Measurements from ENCODE around the gene TRIM50.
"Not testable (repeated sequence)": the region's sequence is repeated elsewhere in the genome, so short reads cannot be mapped to it uniquely, and the experiment has no call there.

TRIM50 gene

GRCh38 chr7:73327922-73328321 lies at the start of gene TRIM50, which contains the start of gene FKBP6:
TSS of gene TRIM50 (minus strand) at chr7:73328082. CDS start at chr7:73324787, 3,295 bp downstream.
TSS of gene FKBP6 (plus strand) at chr7:73328161. CDS start at chr7:73328429, 268 bp downstream.
- DNase-seq, result not testable (repeated sequence)

DNA sequence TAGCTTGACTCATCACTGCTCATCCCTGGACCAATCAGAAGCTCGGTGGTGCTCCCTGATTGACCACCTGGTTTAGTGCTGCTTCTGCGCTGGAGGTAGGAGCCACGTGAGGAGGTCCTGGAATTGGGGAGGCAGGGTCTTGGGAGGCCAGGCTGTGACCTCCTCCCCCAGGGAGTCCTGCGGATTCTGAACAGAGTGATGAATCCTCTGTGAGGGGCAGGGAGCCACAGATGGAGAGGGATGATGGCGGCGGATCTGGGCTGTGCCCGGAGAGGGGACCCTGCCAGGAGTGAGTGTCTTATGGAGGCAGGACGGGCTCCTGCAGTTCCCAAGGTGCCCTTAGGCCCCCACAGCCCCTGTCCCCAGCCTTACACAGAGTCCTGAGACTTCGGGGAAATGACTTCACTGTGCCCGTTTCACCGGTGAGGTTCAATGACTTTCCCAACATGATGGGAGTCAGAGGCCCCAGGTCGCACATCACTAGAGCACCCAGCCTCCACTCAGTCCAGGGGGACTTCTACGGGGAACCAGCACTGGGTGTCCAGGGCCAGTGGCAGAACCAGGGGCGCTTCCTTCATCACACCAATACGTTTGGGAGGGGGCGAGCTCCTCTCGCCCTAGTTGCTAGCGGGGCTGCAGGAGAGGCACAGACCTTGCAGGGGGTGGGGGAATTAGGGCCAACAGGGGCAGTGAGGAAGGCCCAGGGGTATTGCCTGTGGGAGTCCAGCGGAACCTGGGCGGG lies 49.0 kb upstream of the TRIM50 start:
- DNase-seq, result no peak

- DNase-seq, result not testable (repeated sequence)
These were observed 48.4 kb upstream of the TRIM50 start for GRCh38 chr7:73376262-73376661.

GRCh38 chr7:73373741-73374140 lies 45.9 kb upstream of the TRIM50 start:
- DNase-seq, result no peak

- DNase-seq, result no peak
These were observed 41.7 kb upstream of the TRIM50 start for GRCh38 chr7:73369622-73370021.

- no peak for DNase-seq
These were observed 41.1 kb upstream of the TRIM50 start for GRCh38 chr7:73369009-73369408.

GRCh38 chr7:73366990-73367389 lies 39.1 kb upstream of the TRIM50 start:
- no peak for DNase-seq

DNA sequence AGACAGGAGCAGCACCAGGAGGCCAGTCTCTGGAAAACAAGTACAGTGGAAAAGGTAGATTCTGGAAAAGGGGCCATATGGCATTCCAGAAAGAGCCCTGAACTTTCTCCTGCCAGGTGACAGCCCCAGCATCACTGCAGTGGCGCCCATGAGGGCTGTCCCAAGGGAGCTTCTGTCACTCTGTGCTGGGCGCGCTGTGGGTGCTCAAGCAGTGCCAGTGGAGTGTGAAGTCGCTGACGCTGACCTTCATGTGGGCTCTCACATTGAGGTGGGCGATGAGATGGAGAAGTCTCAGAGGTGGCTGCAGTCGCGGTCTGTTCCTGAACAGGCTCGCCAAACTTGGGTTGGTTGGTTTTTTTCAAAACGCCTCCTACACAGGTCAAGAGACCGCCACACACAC lies 38.2 kb upstream of the TRIM50 start:
- no peak for DNase-seq

GRCh38 chr7:73364006-73364728 lies 36.3 kb upstream of the TRIM50 start:
- DNase-seq, result no peak

DNA sequence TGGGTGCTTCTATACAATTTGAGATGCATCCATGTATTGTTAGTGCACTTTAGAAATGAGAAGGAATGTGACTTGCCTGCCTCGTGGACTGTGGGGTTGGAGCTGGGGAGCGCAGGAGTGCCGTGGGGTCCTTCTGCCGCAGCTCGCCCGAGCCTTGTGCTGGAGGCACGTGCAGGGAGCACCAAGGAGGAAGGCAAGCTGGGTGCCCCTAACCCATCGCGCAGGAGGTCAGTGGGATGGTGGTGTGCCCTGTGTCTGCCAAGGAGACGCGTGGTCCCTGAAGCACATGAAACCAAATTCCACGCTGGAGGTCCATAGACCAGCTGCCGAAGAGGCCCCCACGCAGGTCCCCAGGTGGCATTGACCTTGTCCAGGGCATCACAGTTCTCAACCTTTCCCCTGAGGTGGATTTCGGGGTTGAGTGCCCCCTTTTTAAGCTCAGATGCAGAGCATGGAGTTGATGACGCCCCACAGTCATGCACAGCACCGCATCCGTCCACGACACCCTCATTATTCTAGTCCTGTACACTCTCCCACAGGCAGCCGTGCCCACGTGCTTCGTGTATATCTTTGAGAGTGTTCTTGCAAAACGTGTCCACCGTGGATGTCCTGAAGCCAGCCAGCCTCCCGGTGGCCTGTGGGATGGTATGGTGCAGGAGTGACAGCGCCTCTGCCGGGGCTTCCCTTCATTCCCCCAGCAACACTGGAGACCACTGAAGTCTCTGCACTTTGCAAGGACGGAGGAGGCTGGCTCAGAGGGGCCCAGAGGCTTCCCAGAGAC lies 35.5 kb upstream of the TRIM50 start:
- DNase-seq, result no peak

GRCh38 chr7:73360590-73360989 lies 32.7 kb upstream of the TRIM50 start:
- not testable (repeated sequence) for DNase-seq

DNA sequence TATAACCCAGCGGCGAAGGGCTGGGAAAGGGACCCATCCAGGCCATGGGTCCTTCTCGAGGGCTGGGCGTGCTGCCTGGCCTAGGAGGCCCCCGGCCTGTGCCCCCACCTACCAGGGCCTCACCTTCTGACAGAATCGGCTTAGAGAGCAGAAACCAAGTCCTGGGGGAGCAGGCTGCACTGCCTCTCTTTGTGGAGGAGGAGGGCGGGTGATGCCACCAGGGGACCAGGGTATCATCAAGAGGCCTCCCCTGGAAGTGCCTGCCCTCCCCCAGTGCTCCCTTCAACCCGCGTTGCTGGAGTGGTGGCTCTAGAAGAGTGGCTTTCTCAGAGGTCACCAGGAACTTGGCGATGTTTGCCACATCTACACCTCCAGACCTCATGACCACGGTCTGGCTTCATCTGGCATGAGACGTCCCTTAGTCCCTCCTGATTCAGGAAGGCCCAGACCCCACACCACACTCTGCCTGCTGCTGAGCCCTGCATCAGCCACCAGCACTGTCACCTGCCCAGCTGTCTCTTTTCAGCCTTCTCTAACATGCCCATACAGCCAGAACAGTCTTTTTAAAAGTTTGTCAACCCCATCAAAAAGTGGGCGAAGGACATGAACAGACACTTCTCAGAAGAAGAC lies 32.0 kb upstream of the TRIM50 start:
- no peak for DNase-seq

DNA sequence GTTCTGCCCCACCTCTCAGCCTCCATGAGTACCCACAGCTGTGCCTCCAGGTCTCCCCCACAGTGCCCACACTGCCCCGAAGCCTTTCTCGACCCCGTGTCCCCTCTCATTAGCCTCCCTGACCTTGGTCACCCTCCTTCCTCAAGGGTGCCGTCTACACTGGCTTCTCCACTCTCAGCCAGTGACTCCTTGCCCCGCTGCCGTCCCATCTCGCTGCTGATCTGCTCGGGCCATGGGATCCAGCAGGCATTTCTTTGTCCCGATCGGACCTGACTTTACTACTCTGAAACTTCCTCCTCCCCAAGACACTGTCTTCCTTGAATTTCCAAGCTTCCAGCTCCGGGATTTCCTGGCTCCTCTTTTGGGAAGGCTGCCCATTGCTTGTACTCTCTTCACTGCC lies 31.4 kb upstream of the TRIM50 start:
- no peak for DNase-seq

GRCh38 chr7:73358590-73359275 lies 30.9 kb upstream of the TRIM50 start:
- no peak for DNase-seq

- DNase-seq, result no peak
These were observed 28.3 kb upstream of the TRIM50 start for GRCh38 chr7:73356159-73356558.

- no peak for DNase-seq
These were observed 26.9 kb upstream of the TRIM50 start for GRCh38 chr7:73354821-73355220.

GRCh38 chr7:73354196-73354595 lies 26.3 kb upstream of the TRIM50 start:
- no peak for DNase-seq

DNA sequence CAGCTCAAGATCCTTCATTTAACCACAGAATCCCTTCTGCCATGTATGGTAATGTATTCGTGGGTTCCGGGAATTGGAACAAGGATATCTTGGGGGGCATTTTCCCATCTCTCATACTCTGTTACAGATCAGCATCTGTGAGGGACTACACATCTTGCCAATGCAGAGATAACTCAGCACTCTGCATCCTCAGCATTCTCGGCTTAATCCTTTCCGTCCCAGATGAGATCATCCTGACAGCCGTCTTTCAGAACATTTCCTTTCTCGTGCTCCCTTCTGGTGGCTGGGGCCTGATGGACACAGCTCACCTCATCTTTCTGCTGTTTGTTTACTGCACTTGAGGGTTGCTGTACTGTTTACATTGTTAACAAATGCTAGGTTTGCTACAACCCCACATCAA lies 25.4 kb upstream of the TRIM50 start:
- DNase-seq, result no peak

DNA sequence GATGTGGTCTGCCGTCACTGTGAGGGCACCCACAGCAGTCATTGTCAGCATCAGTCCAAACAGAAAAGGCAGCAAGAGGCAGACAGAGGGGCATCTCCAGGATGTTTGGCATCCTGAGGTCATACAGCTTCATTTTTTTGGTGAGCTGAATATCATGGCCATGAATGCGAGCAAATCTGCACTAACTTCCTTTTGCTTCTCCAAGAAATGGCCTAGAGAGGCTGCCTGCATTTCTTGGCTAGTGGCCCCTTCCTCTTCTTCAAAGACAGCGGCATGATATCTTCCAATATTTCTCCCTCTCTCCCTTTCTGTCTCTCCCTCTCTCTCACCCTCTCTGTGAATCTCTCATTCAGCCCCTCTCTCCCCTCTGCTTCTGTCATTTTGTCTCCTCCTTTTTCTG lies 24.9 kb upstream of the TRIM50 start:
- no peak for DNase-seq

DNA sequence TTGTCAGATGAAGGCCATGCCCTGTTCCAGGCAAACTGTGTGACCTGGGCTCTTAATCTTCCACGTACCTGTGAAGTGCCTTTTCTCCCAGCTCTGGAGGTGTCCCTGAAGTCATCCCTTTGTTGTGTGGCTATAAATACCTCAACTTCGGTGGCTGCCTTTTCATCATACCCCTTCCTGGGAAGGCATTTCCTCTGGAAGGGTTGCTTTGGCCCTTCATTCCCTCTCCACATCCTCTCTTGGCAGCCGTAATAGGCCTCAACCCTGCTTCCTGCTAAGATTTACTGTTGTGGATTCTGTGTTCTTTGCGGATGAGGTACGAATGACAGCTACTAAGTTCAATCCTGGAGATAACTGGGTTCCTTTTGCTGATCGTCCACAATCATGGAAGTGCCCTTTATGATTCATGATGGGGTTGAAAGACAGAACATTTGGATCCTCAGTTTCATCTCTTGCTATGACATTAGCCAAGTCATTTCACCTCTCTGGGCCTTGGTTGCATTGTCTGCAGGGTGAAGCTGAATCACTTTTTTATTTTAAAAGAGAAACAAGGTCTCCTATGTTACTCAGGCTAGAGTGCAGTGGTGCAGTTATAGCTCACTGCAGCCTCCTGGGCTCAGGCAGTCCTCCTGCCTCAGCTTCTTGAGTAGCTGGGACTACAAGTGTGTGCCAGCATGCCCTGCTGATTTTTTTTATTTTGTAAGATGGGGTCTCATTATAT lies 23.7 kb upstream of the TRIM50 start:
- DNase-seq, result no peak

GRCh38 chr7:73350306-73351068 lies 22.6 kb upstream of the TRIM50 start:
- no peak for DNase-seq

All from NCI-H1694 (cell line).